ENCODE results near the gene RUNDC3A. TPM values are rescaled to one million over a fixed set of nuclear protein-coding genes. Genes with fewer than 3 reads are reported as not detected.

The RUNDC3A gene
- total and polyA plus RNA-seq, 8 donors: 0.43 to 40.8 (median 4.5) TPM; not detected in 1

DNA sequence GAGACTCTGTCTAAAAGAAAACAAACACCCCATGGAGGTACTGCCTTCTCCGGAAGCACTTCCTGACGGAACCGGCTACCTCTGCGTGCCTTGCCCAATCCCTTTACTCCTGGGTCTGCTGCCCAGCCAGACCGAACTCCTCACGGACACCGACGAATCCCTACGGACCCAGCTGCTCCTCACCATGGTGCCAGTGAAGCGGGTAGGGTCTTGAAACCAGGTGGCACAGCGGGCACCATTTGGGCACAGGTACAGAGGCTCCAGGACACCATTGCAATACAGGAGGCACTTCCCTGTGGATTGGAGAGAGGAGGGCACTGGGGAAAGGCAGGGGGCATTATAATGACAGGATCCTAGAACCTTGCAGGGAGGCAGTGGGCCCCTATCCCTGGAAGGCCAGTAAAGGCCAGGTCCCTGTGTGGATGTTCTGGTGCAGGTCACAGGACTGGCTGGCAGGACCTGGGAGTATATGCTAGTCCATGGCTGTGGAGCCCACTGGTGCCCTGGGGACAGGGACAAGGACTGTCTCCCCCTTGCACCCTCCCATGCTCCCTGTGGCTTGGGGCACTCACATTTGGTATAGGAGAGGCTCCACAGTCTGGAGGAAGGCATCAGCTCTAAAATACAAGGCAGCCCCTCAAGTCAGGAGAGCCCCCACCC, 14.0 kb downstream of the RUNDC3A start:
- Histone ChIP-seq H3K9me3 (no peaks in the 10 kb centered on the region), H3K4me1 (peaks cover 18 to 39% (median 33%) of the 10 kb centered on the region in 4 donors), H3K36me3 (peaks cover 31 to 42% (median 36%) of the 10 kb centered on the region in 4 donors), H3K27me3 (peaks cover 0 to 12% (median 5%) of the 10 kb centered on the region in 3 donors), H3K4me3 (no peak overlapping the region), H3K27ac (no peak overlapping the region)
- intact Hi-C loops (cut with DNase I; ENCODE audit: low total_unique reads): loop anchor here (5.0 kb wide), 1 partner anchor 110 kb away; no protein-coding TSS in a partner anchor
- TF ChIP-seq CTCF (IDR thresholded peaks at IDR 0.05): no peak
- TF ChIP-seq EP300 (IDR thresholded peaks at IDR 0.05): no peak
- TF ChIP-seq POLR2A (IDR thresholded peaks at IDR 0.05): no peak
- TF ChIP-seq POLR2AphosphoS5 (IDR thresholded peaks at IDR 0.05): no peak
- DNase-seq: no peak
- 92 to 95% (median 94%) methylated on average over 4 to 11 of the region's 11 CpGs for WGBS, 5 donors

DNA sequence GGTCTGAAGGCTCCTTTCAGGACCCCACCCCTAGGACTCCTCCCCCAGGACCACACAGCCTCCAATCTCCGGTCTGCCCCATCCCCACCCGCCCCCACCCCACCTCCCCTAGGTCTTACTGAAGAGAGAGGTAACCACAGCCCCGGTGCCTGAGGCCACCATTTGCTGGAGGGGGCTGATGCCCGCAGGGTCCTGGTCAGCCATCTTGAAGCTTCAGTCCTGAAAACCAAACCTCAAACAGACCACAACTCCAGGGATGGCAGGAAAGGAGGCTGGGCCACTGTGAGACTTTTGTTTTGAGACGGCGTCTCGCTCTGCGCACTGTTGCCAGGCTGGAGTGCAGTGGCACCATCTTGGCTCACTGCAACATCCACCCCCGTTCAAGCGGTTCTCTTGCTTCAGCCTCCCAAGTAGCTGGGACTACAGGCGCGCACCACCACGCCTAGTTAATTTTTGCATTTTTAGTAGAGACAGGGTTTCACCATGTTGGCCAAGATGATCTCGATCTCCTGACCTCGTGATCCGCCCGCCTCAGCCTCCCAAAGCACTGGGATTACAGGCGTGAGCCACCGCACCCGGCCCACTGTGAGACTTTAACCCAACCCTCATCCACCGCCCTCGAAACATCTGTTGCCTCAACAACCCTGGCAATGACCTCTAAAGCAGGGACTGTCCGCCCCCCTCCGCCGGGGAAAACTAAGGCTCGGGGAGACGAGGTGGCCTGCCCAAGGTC, 15.1 kb downstream of the RUNDC3A start:
- H3K36me3 ChIP-seq: peaks cover 31 to 41% (median 36%) of the 10 kb centered on the region in 4 donors
- peak overlapping the region in 3 of 5 donors; percentile 90 to 96 (median 93) for H3K27ac ChIP-seq
- DNase-seq: no peak
- peaks cover 0 to under 1% (median 0%) of the 10 kb centered on the region in 3 donors for H3K27me3 ChIP-seq
- intact Hi-C loops (cut with DNase I; ENCODE audit: low total_unique reads): loop anchor here (5.0 kb wide), 1 partner anchor 111 kb away; no protein-coding TSS in a partner anchor
- H3K9me3 ChIP-seq: no peaks in the 10 kb centered on the region
- H3K4me1 ChIP-seq: peaks cover 18 to 41% (median 34%) of the 10 kb centered on the region in 4 donors
- H3K4me3 ChIP-seq: peak overlapping the region; percentile 96 to 99 (median 98)
- TF ChIP-seq POLR2A (IDR thresholded peaks at IDR 0.05) (no peak), POLR2AphosphoS5 (IDR thresholded peaks at IDR 0.05) (no peak)
- WGBS, 5 donors: 57 to 64% (median 59%) methylated on average over 25 to 27 of the region's 27 CpGs

DNA sequence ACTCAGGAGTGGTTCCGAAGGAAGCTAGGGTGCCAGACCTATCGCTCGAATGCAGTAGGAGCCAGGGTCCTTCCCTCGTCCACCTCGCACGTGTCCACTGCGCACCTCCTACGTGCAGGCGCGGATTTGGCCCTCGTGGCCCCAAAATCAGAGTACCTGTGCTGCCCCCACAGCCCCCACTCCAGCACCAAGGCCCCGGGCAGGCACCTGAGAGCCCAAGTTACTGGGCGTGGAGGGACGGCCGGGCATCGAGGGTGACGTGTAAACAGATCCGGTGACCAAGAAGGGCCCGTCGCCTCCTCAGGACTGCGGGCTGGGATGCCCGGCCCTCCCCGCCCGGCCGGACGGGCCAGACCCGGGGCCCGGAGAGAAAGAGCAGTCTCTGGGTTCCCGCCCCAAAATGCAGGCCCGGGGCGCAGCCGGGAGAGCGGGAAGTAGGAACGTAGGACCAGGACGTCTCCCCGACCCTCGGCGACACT, 15.7 kb downstream of the RUNDC3A start:
- H3K27ac ChIP-seq: peak overlapping the region; percentile 90 to 97 (median 96)
- intact Hi-C loops (cut with DNase I; ENCODE audit: low total_unique reads): loop anchor here (5.0 kb wide), 1 partner anchor 112 kb away; no protein-coding TSS in a partner anchor
- H3K9me3 ChIP-seq: no peaks in the 10 kb centered on the region
- 1 to 2% (median 1%) methylated on average over 7 to 38 of the region's 38 CpGs for WGBS, 5 donors
- no peak for TF ChIP-seq POLR2A (IDR thresholded peaks at IDR 0.05)
- TF ChIP-seq CTCF (IDR thresholded peaks at IDR 0.05): no peak
- TF ChIP-seq EP300 (IDR thresholded peaks at IDR 0.05): no peak
- TF ChIP-seq POLR2AphosphoS5 (IDR thresholded peaks at IDR 0.05): no peak
- peaks cover 18 to 41% (median 34%) of the 10 kb centered on the region in 4 donors for H3K4me1 ChIP-seq
- peak overlapping the region; percentile 96 to 99 (median 98) for H3K4me3 ChIP-seq
- no peaks in the 10 kb centered on the region for H3K27me3 ChIP-seq
- peaks cover 31 to 35% (median 34%) of the 10 kb centered on the region in 4 donors for H3K36me3 ChIP-seq
- DNase-seq: peak in 1 of 2 donors; percentile 49

DNA sequence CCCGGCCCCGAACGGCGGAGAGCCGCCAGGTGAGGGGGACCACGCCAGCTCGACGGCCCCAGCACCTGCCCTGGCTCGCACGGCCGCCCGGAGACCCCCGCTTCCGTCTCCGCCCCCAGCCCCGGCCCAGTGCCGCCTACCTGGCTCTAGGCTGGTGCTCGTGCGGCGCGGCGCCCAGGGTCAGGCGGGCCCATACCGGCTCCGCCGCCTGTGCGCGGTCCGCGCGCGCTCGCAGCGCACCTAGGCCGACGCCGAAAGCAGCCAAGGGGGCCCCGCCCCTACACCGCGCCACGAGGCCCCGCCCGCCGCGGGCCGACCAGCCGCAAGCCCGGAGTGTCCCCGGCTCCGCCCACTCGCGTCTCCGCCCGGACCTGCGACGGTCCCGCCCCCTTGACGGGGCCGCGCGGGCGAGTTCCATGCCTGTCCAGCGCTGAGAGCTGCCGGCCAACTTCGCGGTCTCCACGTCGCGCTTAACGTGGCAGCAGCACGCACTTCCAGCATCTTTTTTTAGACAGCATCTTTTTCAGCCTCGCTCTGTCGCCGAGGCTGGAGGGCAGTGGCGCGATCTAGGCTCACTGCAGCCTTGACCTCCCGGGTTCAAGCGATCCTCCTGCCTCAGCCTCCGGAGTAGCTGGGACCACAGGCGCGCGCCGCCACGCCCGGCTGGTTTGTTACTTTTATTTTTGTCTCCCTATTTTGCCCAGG, 16.3 kb downstream of the RUNDC3A start, which contains the start of gene SLC25A39:
TSS of gene SLC25A39 (minus strand) at position 253 of the 705 bp plus-strand sequence. CDS start 1,261 bp downstream, outside the sequence.
- Histone ChIP-seq H3K36me3 (peaks cover 26 to 29% (median 28%) of the 10 kb centered on the region in 4 donors), H3K27me3 (no peaks in the 10 kb centered on the region), H3K9me3 (no peaks in the 10 kb centered on the region), H3K4me1 (peaks cover 18 to 41% (median 34%) of the 10 kb centered on the region in 4 donors), H3K27ac (peak within 1 kb of the TSS; percentile 90 to 97 (median 96)), H3K4me3 (peak within 1 kb of the TSS; percentile 96 to 99 (median 98))
- TF ChIP-seq CTCF (IDR thresholded peaks at IDR 0.05) (peak in 1 of 7 experiments; percentile 11), EP300 (IDR thresholded peaks at IDR 0.05) (no peak), POLR2AphosphoS5 (IDR thresholded peaks at IDR 0.05) (peak; percentile 79 to 84 (median 81))
- intact Hi-C loops (cut with DNase I; ENCODE audit: low total_unique reads): loop anchor here (5.0 kb wide), 1 partner anchor 112 kb away; no protein-coding TSS in a partner anchor
- WGBS, 5 donors: 0% methylated on average over 28 to 85 of the region's 85 CpGs
- DNase-seq: peak; percentile 97 to 98
